ENCODE measurements around the gene SIK2.
A peak's percentile ranks its signal among the peaks of the same experiment; 100 is the strongest.

The SIK2 gene

GRCh38 chr11:111604392-111605009 lies 2.3 kb downstream of the SIK2 start:
- no peak for ATAC-seq (ENCODE audit: insufficient read depth, low read depth)
- Histone ChIP-seq H3K27me3 (ENCODE audit: insufficient read depth, low read length, poor library complexity) (no peaks in the 10 kb centered on the region), H3K36me3 (ENCODE audit: insufficient read depth, low read length) (no peaks in the 10 kb centered on the region), H3K4me1 (ENCODE audit: insufficient read depth, low read length) (peaks cover 37% of the 10 kb centered on the region), H3K27ac (ENCODE audit: low read length) (no peak overlapping the region), H3K9ac (ENCODE audit: low read depth, low read length) (no peak overlapping the region), H3K4me3 (ENCODE audit: low read depth in 1 of 2, low read length in 2 of 2) (peak overlapping the region in 1 of 2 experiments; percentile 87; a peak in 1 of 4 replicates), H3K79me2 (ENCODE audit: insufficient read depth, low read length) (peaks cover 62% of the 10 kb centered on the region), H4K20me1 (ENCODE audit: insufficient read depth, low read length) (peaks cover 19% of the 10 kb centered on the region), H3K4me2 (ENCODE audit: insufficient read depth, low read length) (peak overlapping the region; percentile 81), H2AFZ (ENCODE audit: low read depth, low read length) (no peak overlapping the region), H3K9me3 (ENCODE audit: insufficient read depth, low read length, severe bottlenecking) (no peaks in the 10 kb centered on the region)
- DNase-seq: no peak
- no peak for TF ChIP-seq EZH2 (IDR thresholded peaks at IDR 0.05; ENCODE audit: borderline replicate concordance, low read depth, low read length, severe bottlenecking)
- TF ChIP-seq CTCF (IDR thresholded peaks at IDR 0.05; ENCODE audit: borderline replicate concordance, extremely low read depth, low read length, poor library complexity, severe bottlenecking): peak; percentile 55

DNA sequence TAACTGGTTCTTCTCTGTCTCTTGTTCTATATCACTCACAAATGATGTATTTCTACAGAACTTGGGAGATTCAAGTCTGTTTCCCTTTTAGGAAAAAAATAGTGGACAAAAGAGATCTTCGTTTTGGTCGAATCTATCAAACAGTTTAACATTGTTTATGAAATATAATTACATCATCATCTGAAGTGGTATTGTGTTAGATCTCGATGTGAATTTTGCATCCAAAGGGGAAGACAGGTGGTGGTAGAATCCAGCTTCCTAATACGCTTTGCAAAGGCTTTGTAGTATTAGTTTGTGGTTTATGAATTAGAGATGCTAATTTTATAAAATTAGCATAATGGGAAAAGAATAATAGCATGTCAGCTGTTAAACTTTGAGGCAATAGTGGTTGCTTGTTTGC lies 3.4 kb downstream of the SIK2 start:
- no peak for ATAC-seq (ENCODE audit: insufficient read depth, low read depth)
- no peak for TF ChIP-seq EZH2 (IDR thresholded peaks at IDR 0.05; ENCODE audit: borderline replicate concordance, low read depth, low read length, severe bottlenecking)
- H3K79me2 ChIP-seq (ENCODE audit: insufficient read depth, low read length): peaks cover 66% of the 10 kb centered on the region
- no peaks in the 10 kb centered on the region for H3K27me3 ChIP-seq (ENCODE audit: insufficient read depth, low read length, poor library complexity)
- H3K9ac ChIP-seq (ENCODE audit: low read depth, low read length): no peak overlapping the region
- peak overlapping the region; percentile 32; the same call in 1 of the 2 replicates for H3K4me2 ChIP-seq (ENCODE audit: insufficient read depth, low read length)
- H2AFZ ChIP-seq (ENCODE audit: low read depth, low read length): no peak overlapping the region
- H3K4me1 ChIP-seq (ENCODE audit: insufficient read depth, low read length): peaks cover 37% of the 10 kb centered on the region
- H3K9me3 ChIP-seq (ENCODE audit: insufficient read depth, low read length, severe bottlenecking): no peaks in the 10 kb centered on the region
- no peak overlapping the region for H3K4me3 ChIP-seq (ENCODE audit: low read depth in 1 of 2, low read length in 2 of 2)
- H4K20me1 ChIP-seq (ENCODE audit: insufficient read depth, low read length): peaks cover 19% of the 10 kb centered on the region
- H3K27ac ChIP-seq (ENCODE audit: low read length): no peak overlapping the region
- no peaks in the 10 kb centered on the region for H3K36me3 ChIP-seq (ENCODE audit: insufficient read depth, low read length)
- DNase-seq: no peak

- Histone ChIP-seq H3K9ac (ENCODE audit: low read depth, low read length) (no peak overlapping the region), H3K27ac (ENCODE audit: low read length) (no peak overlapping the region), H3K4me1 (ENCODE audit: insufficient read depth, low read length) (peaks cover 27% of the 10 kb centered on the region), H3K9me3 (ENCODE audit: insufficient read depth, low read length, severe bottlenecking) (no peaks in the 10 kb centered on the region), H3K4me2 (ENCODE audit: insufficient read depth, low read length) (no peak overlapping the region), H3K27me3 (ENCODE audit: insufficient read depth, low read length, poor library complexity) (no peaks in the 10 kb centered on the region), H4K20me1 (ENCODE audit: insufficient read depth, low read length) (peaks cover 19% of the 10 kb centered on the region), H3K36me3 (ENCODE audit: insufficient read depth, low read length) (no peaks in the 10 kb centered on the region), H2AFZ (ENCODE audit: low read depth, low read length) (no peak overlapping the region), H3K4me3 (ENCODE audit: low read depth in 1 of 2, low read length in 2 of 2) (no peak overlapping the region), H3K79me2 (ENCODE audit: insufficient read depth, low read length) (peaks cover 67% of the 10 kb centered on the region)
- DNase-seq (no peak), ATAC-seq (ENCODE audit: insufficient read depth, low read depth) (no peak)
- TF ChIP-seq CTCF (IDR thresholded peaks at IDR 0.05; ENCODE audit: borderline replicate concordance, extremely low read depth, low read length, poor library complexity, severe bottlenecking): no peak
- no peak for TF ChIP-seq EZH2 (IDR thresholded peaks at IDR 0.05; ENCODE audit: borderline replicate concordance, low read depth, low read length, severe bottlenecking)
Observed at GRCh38 chr11:111606986-111607385, 4.7 kb downstream of the SIK2 start.

- H3K9ac ChIP-seq (ENCODE audit: low read depth, low read length): no peak overlapping the region
- peaks cover 22% of the 10 kb centered on the region for H4K20me1 ChIP-seq (ENCODE audit: insufficient read depth, low read length)
- peaks cover 27% of the 10 kb centered on the region for H3K4me1 ChIP-seq (ENCODE audit: insufficient read depth, low read length)
- no peak for ATAC-seq (ENCODE audit: insufficient read depth, low read depth)
- no peak overlapping the region for H2AFZ ChIP-seq (ENCODE audit: low read depth, low read length)
- no peak overlapping the region for H3K27ac ChIP-seq (ENCODE audit: low read length)
- no peaks in the 10 kb centered on the region for H3K27me3 ChIP-seq (ENCODE audit: insufficient read depth, low read length, poor library complexity)
- no peak overlapping the region for H3K4me2 ChIP-seq (ENCODE audit: insufficient read depth, low read length)
- TF ChIP-seq CTCF (IDR thresholded peaks at IDR 0.05; ENCODE audit: borderline replicate concordance, extremely low read depth, low read length, poor library complexity, severe bottlenecking): no peak
- no peak for TF ChIP-seq EZH2 (IDR thresholded peaks at IDR 0.05; ENCODE audit: borderline replicate concordance, low read depth, low read length, severe bottlenecking)
- H3K79me2 ChIP-seq (ENCODE audit: insufficient read depth, low read length): peaks cover 64% of the 10 kb centered on the region
- no peak overlapping the region for H3K4me3 ChIP-seq (ENCODE audit: low read depth in 1 of 2, low read length in 2 of 2)
- H3K36me3 ChIP-seq (ENCODE audit: insufficient read depth, low read length): no peaks in the 10 kb centered on the region
- H3K9me3 ChIP-seq (ENCODE audit: insufficient read depth, low read length, severe bottlenecking): no peaks in the 10 kb centered on the region
- no peak for DNase-seq
Observed at GRCh38 chr11:111607751-111608150, 5.5 kb downstream of the SIK2 start.

Measured in DND-41 (cell line).